HG03442 (cell line): ENCODE results near the gene VWA8.
"Not testable (repeated sequence)": the region's sequence is repeated elsewhere in the genome, so short reads cannot be mapped to it uniquely, and the experiment has no call there.

ENCODE experiments used
- ATAC-seq: cut with Tn5 transposase; IDR thresholded peaks from one replicate; pipeline ENCODE4 v1.9.1; 2021; ENCODE audit warnings: mild to moderate bottlenecking, moderate library complexity; ENCODE audit not compliant: unreplicated experiment

The VWA8 gene

DNA sequence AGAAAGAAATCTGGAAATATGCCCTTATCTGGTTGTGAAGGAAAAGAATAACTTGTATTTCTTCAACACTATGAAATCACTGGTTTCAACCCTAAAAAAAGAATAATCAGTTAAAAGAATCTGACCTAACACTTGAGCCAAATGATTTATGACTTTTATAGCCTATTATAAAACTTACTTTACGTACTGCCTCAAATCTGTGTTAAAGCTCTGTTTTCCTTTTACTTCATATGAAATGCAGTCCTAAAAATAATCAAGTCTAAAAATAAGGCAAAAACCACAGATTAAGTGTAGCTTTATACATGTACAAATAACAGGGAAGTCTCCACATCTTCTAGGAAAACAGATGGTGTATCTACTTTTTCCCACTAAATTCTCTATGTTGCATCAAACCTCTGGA is 101.3 kb downstream of the VWA8 start:
- ATAC-seq: no peak

DNA sequence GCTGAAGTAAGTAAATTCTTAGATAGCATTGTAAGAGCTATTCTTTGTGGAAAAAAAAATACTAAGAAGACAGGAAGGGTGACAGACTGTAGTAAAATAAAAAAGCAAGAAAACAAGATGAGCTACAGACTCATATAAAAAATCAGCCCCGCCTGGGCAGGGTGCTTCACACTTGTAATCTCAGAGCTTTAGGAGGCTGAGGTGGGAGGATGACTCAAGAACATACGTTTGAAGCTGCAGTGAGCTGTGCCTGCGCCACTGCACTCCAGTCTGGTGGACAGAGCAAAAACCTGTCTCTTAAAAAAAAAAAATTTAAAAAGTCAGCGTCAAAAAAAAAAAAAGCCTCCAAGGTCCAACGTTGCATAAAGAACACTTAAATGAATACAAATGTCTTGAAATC is 102.1 kb downstream of the VWA8 start:
- no peak for ATAC-seq

DNA sequence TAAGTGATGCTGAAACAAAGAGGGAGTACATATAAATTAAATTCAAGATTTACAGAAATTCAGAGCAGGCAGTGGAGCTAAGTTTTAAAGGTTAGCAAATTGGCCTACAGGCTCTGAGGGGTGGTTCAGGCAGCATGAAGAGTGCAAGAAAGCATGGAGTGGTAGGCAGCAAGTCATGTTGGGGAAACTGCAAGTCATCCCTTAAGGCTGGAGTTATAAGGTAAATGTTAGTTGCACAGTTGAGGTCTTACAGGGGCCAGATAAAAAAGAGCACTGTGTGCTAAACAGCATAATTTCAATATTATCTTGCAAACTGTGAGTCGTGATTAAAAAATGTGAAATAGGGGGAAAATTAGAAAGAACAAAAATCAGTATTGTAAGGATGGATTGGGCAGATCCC is 106.2 kb downstream of the VWA8 start:
- no peak for ATAC-seq

DNA sequence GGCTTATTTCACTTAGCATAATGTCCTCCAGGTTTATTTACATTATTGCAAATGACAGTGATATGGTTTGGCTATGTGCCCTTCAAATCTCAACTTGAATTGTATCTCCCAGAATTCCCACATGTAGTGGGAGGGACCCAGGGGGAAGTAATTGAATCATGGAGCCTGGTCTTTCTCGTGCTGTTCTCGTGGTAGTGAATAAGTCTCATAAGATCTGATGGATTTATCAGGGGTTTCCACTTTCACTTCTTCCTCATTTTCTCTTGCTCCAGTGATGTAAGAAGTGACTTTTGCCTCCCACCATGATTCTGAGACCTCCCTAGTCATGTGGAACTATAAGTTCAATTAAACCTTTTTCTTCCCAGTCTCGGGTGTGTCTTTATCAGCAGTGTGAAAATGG is 109.6 kb downstream of the VWA8 start:
- ATAC-seq: no peak

DNA sequence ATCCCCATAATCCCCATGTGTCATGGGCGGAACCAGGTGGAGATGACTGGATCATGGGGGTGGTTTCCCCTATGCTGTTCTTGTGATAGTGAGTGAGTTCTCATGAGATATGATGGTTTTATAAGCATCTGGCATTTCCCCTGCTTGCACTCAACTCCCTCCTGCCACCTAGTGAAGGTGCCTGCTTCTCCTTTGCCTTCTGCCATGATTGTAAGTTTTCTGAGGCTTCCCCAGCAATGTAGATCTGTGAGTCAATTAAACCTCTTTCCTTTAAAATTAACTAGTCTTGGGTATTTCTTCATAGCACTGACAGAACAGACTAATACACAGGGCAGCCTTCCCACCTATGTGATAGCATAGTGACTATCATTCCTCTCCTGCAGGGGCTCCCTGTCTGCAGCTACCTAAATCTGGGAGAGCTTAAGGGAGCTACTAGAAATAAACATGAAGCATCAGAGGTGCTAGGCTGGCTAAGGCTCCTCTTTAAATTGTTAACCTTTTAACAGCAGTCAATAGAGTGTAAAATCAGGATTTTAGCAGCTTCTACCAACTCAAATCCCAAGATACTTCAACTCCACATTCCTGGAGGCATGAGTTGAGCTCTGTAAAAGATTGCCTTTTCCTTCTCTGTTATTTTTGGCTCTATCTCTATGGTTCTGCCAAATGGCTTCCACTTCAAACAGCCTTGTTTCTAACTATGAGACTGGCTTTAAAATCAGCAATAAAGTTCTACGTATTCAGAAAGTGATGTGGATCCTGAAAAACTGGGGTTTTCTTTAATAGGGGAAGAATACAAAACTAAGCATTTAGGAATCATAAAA is 112.3 kb downstream of the VWA8 start:
- ATAC-seq: no peak

DNA sequence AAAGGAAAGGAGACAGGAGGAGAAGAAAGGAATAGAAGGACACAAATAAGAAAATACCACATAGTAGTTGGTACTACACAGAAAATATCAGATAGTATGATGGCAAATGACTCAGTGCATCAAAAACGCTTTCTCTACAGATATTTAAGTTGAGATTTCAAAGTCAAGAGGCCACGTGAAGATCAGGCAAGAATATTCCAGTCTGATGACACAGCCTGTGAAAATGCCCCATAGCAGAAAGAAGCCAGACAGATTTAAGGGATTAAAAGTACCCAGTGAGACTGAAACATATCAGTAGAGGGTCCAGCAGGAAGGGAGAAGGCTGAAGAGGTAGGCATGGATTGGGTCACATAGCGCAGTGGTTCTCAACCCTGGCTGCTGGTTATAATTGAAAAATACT is 113.7 kb downstream of the VWA8 start:
- ATAC-seq: no peak

DNA sequence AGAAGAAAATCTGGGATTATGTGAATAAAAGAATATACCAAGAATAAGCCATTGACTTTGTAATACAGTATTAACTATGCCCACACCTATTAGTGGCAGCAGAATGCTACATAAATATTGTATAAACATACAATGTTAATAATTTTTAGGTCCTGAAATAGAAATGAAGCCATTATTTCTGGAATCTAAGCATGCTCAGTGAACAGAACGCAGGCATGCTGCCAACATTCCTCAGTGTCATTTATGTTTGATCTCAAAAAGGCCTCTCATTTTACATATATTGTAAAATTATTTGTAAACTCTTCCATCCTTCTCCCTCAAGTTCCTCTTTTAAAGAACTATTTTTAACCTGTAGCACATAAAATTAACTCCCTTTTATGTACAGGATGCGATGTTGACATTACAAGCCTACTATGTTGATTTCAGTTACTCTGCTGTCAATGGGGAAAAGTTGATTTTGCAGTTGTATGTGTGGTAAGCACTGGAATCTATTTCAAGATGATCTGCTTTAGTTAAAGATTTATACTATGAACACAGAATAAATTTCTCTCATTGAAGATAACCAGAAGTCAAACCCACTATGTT is 118.8 kb downstream of the VWA8 start:
- ATAC-seq: no peak

DNA sequence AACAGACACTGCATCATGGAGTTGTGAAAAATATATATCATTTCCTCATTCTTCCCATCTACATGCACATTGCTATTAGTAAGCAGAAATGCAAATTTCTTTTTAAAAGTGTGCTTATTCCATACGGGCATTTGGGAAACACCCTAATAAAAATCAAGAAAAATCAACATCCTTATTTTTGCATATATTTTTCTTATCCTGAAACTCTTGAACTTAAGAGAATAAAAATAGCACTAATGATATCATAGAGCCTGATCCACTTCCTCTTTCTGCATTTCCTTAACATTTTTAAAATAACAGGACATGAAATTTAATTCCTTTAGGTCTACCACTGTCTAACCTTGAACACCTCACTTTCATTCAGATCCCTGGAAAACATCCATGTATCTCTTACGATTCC is 123.3 kb downstream of the VWA8 start:
- ATAC-seq: no peak

DNA sequence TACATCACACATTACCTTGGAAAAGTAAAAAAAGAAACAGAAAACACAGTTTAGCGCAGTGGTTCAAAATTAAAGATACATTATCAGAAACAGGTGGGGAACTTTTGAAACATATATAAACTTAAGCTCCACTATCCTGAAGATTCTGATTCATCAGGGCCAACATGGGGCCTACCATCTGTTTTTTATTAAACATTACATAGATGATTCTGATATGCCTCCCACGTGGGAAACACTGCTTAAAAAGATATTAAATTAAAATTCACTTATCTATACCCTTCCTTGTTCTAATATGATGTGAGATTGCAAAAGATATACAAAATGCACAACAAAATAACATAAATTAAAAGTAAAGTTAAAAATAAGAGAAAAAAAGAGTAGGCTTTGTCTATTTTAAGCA is 125.0 kb downstream of the VWA8 start:
- ATAC-seq: no peak

DNA sequence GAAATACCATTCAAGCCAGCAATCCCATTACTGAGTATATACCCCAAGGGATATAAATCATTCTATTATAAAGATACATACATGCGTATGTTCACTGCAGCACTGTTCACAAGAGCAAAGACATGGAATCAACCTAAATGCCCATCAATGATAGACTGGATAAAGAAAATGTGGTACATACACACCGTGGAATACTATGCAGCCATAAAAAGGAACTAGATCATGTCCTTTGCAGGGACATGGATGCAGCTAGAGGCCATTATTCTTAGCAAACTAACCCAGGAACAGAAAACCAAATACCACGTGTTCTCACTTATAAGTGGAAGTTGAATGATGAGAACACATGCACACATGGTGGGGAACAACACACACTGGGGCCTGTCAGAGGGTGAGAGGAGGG is 126.2 kb downstream of the VWA8 start:
- not testable (repeated sequence) for ATAC-seq

DNA sequence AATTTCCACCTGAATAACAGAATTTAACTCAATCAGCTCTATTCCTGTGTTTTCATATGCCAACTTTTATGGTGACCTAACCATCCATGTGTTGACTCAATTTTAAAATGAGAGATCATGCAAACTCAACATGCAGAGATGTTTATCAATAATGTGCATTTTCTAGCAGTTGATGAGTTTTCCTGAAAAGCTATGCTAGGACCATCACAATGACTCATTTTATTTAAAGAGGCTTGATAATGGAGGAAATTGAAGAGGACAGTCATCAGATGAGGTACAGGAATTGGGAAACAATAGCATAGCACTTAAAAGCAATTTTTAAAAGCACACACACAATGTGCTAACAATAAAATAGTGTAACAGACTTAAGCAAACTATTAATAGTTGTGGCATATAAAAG is 127.1 kb downstream of the VWA8 start:
- ATAC-seq: no peak

DNA sequence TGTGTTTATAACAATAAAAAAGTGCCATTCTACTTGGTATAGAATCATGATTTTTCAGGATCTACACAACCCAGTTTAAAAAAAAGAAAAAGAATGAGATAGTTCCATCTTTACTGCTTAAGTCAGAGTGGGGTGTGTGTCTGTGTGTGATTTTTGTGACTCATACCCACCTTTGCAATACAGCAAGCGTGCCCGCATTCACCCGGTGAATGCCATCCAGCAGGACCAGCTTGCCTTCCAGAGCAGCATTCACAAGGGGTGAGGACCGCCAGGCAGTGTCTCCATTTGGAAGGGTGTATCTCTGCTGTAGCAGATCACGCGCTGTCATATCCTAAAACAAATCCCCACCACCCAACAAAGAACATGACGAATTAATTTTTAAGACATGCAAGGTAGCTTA is 127.7 kb downstream of the VWA8 start:
- no peak for ATAC-seq

DNA sequence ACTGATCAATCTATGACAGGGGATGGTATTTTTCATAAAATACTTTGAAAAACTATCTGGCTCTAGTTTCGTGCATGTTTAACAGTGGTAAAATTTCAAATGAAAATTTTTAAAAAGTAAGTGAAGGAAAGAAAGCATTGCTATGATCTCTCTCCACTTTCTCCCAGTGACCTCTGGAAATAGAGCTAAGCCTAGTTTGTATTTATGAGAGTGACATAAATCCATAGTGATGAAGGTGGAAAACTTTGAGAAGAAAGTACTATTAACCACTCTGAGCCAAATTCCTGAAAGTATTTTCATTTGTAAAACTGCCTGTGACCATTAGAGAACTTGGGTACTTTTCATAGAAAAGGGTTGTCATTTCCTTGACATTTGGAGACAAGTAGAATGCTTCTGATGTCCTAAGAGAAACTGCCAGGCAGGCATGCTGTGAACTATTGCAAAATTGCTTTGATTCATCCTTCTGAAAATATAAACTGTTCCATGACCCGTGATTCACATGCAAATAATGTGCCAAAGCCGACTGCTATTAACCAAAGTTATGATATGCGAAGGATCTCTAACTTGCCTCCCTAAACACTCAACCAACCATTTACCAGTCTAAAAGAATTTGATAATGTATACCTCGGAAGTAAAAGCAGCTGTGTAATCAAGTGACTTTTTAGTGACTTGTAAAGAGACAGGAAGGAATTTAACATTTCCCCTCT is 133.2 kb downstream of the VWA8 start:
- ATAC-seq: no peak

DNA sequence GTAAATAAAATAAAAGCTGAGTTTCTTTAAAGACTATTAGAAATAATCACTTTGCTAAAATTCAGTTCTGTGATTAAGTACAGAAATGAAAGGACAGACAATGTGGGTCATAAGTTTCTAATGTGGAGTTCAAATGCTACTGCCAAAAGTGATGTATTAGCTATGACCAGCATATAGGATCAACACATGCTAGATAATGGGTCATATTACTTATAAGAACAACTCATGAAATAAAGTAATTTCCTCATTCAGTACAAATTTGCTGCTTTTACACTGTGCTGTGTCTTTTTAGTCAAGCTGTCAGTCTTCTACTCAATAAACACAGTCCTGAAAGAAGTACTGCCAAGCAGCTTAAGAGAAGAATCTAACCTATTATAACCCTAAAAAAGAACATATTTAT is 135.2 kb downstream of the VWA8 start:
- ATAC-seq: no peak

DNA sequence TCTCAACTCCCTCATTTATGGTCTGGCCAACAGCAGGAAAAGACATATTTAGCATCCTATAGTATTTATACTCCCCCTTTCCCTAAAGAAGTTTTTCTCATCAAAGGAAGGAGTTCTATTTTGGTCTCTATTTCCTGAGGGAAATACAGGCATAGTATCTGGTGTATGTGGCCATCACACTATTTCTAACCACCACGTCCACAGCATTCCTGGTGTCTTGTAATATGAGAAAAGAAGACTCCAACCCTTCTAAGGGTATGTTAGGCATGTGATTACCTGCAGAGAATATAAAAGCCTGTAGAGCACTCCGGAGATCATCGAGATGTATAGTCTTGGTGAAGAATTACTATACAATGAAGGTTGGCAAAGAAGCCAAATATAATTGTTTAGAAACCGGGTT is 137.4 kb downstream of the VWA8 start:
- no peak for ATAC-seq

DNA sequence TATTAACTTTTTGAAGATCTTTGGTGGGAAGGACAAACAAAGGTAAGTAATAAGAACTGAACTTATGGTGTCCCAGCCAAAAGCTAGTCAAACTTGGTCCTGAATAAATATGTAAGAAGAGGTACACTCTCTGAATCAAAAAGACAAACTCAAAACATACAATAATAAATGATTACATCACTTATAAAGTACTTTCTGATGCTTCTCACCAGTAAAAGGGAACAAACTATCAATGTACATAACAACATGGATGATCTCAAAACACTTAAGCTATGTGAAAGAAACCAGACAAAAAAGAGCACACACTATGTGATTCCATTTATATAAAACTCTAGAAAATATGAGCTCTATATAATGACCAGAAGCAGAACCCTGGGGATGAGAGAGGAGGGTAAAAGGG is 138.3 kb downstream of the VWA8 start:
- no peak for ATAC-seq

DNA sequence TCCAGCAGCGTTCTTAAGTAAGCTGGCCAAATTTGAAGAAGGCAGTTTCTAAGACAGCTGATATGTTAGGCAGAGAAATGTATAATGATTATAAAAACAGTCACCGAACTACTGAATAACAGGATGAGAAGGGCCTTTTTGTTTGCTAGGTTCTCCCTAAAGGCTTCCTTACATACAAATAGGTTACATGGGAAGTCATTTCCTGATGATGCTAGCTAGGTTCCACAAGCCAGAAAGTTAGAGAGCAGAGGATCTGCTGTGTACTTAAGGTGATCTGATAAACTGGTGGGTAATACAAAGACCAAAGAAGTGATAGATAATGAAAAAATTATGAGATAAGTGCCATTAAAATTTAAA is 139.7 kb downstream of the VWA8 start:
- no peak for ATAC-seq

DNA sequence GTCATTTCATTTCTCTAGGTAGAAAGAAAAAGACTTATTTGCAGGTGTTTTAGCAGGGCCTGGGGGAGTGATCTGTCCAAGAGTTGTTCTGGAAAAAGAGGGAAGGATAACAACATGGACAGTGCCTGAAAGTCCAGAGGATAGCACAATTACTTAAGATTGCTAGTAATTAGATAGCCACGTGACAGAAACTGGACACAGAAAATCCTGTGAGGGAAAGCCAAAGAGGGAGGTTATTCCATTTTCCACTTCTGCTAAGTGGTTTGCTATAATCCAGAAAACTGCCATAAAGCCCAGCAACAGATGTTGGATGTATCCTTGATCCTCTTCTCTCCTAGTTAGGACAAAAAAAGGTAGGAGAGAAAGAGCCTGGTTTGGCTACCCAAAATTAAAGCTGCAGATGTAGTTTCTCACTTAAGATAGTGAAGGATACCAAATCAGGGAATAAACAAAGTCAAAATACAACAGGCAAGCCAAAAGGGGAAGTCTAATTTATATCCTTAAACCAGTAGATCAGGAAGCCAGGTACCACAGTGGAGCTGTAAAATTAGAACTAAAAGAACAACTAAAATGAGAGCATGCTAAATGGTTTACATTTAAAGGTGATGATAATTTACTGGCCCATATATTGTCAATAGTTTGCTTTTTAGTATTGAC is 140.2 kb downstream of the VWA8 start:
- ATAC-seq: no peak

DNA sequence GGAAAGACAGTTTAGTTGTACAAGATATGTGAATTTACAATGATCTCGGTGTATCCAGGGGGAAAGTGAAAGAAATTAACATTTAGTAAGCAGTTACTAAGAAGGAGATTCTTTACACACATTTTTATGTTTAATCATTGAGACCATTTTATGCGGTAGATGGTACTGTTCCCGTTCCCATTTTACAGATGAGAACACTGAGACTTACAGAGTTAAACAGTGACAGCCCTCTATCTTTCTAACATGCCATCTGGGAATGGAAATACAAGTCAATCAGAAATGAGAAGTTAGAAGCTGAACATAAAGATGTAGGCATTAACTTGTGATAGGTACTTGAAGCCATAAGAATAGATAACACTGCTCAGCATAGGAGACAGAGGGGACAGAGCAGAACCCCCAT is 144.9 kb downstream of the VWA8 start:
- ATAC-seq: no peak

DNA sequence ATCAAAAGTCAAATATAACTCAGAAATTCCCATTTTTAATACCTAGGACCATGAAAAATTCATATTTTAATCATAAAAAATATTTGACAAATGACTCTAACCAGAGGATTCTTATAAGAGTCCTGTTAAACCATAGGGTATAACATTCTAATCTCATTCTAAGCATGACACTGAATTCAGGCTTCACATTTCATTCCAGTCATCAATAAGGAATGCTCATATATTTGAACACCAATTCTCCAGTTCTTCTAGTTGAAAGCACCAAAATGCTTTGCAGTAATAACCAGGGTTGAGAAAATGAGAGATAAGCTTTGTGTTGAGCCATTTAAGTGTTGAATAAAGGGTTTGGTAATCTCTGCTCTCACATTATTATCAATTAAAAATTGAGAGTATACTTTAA is 147.5 kb downstream of the VWA8 start:
- no peak for ATAC-seq

DNA sequence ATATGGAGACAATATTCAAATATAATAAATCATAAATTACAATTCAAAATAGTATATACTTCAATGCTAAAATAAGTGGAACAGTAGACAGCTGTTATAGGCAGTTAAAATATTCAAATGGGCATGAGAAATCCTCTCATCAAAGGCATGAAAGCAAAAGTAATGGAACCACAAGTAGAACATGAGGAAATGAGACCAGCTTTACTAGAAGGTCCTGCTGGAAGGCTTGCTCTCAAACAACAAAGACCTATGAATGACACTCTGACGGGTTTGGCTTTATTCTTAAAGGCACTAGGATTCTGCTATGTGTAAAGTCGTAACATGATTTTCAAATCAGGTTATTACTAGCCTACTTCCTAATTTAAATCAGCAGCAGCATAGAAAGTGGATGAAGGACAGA is 148.1 kb downstream of the VWA8 start:
- peak; percentile 60 for ATAC-seq

DNA sequence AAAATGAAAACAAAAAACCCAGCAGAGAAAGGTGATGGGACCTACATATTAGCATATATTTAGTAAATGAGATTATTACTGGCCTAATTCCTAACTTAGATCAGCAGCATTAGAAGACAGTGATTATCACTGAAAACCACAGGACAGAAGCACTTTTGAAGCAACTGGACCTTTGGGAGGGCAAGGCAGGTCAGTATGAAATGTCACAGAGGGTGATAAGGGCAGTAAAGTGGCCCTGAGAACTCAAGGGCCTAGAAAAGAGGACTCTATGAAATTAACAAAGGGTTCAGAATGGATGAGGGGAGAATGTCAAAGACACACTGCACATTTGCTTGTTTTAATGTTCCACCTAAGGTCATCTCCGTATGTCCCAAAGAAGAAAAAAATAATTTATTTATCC is 148.7 kb downstream of the VWA8 start:
- no peak for ATAC-seq
